ENCODE measurements around the gene WDR38. TPM values are rescaled to one million over a fixed set of nuclear protein-coding genes. Genes with fewer than 3 reads are reported as not detected.

The WDR38 gene, protein sequence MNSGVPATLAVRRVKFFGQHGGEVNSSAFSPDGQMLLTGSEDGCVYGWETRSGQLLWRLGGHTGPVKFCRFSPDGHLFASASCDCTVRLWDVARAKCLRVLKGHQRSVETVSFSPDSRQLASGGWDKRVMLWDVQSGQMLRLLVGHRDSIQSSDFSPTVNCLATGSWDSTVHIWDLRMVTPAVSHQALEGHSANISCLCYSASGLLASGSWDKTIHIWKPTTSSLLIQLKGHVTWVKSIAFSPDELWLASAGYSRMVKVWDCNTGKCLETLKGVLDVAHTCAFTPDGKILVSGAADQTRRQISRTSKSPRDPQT
- total RNA-seq (not detected), polyA plus RNA-seq (0.09 TPM)
- long read RNA-seq, donor 1, partial matches to known transcripts, result 0 of 2 reads
- long read RNA-seq, donor 1, other reads (novel, unspliced or antisense), result 1 of 2 reads
- long read RNA-seq, donor 2, result 0 reads
- long read RNA-seq, donor 3, result 0 reads
- long read RNA-seq, donor 4, partial matches to known transcripts, result 0 of 2 reads
- long read RNA-seq, donor 4, other reads (novel, unspliced or antisense), result 1 of 2 reads

DNA sequence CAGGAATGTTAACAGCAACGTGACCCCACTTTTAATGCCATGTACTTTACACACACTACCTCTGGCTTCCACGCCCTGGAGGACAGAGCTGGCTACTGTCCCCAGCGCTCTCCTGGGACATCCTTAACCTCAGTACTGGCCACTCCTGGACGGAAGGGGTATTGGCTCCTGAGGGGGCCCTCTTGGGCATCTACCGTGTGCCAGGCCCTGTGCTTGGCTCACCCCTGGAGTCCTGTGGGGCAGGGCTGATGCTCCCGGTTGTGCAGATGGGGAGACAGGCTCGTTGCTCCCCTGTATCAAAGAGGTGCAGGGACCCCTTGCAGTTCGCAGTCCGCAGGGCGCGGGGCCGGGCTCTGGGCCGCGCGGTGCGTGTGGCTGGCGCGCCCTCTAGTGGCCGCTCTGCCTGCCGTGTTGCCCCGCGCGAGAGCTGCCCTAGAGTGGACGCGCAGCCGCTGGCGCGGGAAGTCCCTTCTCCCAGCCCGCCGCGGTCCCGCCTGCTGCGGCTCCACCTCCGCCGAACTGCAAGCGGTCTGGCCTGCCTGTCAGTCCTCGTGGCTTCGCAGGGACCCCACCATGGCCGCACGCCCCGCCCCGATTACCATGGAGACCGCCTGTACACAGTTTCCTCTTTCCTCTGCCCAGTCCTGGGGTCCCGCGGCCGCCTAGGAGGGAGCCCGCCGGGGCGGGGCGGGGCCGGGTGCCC lies at the start of gene WDR38:
TSS of gene WDR38 (plus strand) at position 632 of the 703 bp plus-strand sequence. CDS start 72 bp downstream, outside the sequence.
- no peaks in the 10 kb centered on the region for H3K27me3 ChIP-seq (ENCODE audit: control insufficient read depth, insufficient read depth)
- H3K9me3 ChIP-seq (ENCODE audit: control insufficient read depth, low read length), result no peaks in the 10 kb centered on the region
- H3K4me1 ChIP-seq (ENCODE audit: control insufficient read depth, insufficient read depth, low read length), result no peaks in the 10 kb centered on the region
- peak within 1 kb of the TSS; percentile 73 for H3K27ac ChIP-seq (ENCODE audit: low read length)
- 1% methylated on average over 51 of the region's 51 CpGs for WGBS
- peak within 1 kb of the TSS; percentile 21 for H3K4me3 ChIP-seq (ENCODE audit: low read length)
- intact Hi-C loops (cut with DNase I), result loop anchor here in 3 of 4 donors (1.0 to 2.0 kb wide), 2 partner anchors 78 to 79 kb away; no protein-coding TSS in a partner anchor
- DNase-seq (peak; percentile 81 to 94 (median 93)), ATAC-seq (peak; percentile 89 to 91)

DNA sequence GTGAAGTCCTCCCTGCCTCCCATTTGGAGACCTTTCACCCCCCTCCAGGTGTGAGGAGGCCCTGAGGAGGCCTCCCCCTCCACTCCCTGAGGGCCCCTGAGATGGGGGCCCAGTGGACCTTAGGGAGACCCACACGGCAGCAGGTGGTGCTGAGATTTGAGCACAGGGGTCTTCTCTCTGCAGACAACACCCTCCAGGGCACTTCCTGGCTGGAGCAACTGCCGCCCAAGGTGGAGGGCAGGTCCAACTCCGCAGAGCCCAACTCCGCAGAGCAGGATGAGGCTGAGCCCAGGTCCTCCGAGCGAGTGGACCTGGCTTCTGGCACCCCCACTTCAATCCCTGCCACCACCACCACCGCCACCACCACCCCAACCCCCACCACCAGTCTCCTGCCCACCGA lies 49.3 kb upstream of the WDR38 start:
- intact Hi-C loops (cut with DNase I), result no loop called here
- Histone ChIP-seq H3K27ac (ENCODE audit: low read length) (no peak overlapping the region), H3K27me3 (ENCODE audit: control insufficient read depth, insufficient read depth) (no peaks in the 10 kb centered on the region), H3K4me1 (ENCODE audit: control insufficient read depth, insufficient read depth, low read length) (no peaks in the 10 kb centered on the region), H3K9me3 (ENCODE audit: control insufficient read depth, low read length) (no peaks in the 10 kb centered on the region), H3K4me3 (ENCODE audit: low read length) (no peak overlapping the region)
- WGBS, result 95% methylated on average over 8 of the region's 8 CpGs
- ATAC-seq (no peak), DNase-seq (no peak)

DNA sequence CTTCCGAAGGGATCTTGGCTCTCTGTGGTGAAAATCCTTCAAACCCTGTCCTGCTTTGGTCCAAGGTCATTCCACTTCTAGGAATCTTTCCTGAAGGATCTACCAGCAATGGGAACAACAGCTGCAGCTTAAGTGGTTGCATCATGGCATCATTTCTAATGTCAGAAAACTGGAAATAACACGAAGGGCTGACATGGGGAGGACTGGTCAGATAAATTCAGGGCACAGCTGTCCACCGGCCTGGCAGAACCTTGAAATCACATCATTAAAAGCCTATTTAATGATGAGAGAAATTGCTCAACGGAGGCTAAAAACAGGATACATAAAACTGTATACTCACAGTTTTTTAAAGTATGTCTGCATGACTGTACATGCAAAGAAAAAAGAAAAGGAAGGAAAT lies 48.1 kb upstream of the WDR38 start:
- DNase-seq (no peak), ATAC-seq (no peak)
- 67% methylated on average over 4 of the region's 4 CpGs for WGBS
- H3K9me3 ChIP-seq (ENCODE audit: control insufficient read depth, low read length), result no peaks in the 10 kb centered on the region
- intact Hi-C loops (cut with DNase I), result no loop called here
- H3K27me3 ChIP-seq (ENCODE audit: control insufficient read depth, insufficient read depth), result no peaks in the 10 kb centered on the region
- no peak overlapping the region for H3K27ac ChIP-seq (ENCODE audit: low read length)
- H3K4me3 ChIP-seq (ENCODE audit: low read length), result no peak overlapping the region
- no peaks in the 10 kb centered on the region for H3K4me1 ChIP-seq (ENCODE audit: control insufficient read depth, insufficient read depth, low read length)

DNA sequence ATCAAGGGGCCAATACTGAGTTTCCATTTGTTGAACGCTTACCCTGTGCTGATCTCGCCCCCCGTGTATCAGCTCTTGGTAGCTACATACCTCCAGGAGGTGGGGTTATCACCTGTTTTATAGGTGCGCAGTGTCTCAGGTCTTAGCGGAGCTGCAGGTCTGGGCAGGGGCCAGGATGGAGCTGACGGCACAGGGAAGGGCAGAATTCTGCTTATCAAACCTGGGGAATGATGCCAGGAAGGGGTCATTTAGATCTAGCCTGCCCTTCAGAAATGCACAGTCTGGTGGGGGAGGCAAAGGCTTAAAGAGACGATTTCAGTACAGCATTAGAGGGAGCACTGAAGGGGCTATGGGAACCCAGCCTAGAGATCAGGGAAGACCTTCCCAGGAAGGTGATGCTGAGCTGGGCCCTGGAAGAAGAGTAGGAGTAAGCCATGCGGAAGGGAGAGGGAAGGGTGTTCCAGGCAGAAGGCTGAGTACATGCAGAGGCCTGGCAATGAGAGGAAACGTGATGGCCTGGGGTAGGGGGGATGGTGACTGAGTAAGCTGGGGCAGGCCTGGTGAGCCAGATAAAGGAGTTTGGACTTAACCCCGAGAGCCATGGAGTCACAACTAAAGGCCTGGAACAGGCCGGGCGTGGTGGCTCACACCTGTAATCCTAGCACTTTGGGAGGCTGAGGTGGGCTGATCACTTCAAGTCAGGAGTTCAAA lies 44.9 kb upstream of the WDR38 start:
- H3K4me3 ChIP-seq (ENCODE audit: low read length), result no peak overlapping the region
- no peaks in the 10 kb centered on the region for H3K9me3 ChIP-seq (ENCODE audit: control insufficient read depth, low read length)
- ATAC-seq (no peak), DNase-seq (no peak)
- intact Hi-C loops (cut with DNase I), result no loop called here
- no peaks in the 10 kb centered on the region for H3K4me1 ChIP-seq (ENCODE audit: control insufficient read depth, insufficient read depth, low read length)
- H3K27ac ChIP-seq (ENCODE audit: low read length), result no peak overlapping the region
- no peaks in the 10 kb centered on the region for H3K27me3 ChIP-seq (ENCODE audit: control insufficient read depth, insufficient read depth)
- WGBS, result 82% methylated on average over 12 of the region's 12 CpGs

DNA sequence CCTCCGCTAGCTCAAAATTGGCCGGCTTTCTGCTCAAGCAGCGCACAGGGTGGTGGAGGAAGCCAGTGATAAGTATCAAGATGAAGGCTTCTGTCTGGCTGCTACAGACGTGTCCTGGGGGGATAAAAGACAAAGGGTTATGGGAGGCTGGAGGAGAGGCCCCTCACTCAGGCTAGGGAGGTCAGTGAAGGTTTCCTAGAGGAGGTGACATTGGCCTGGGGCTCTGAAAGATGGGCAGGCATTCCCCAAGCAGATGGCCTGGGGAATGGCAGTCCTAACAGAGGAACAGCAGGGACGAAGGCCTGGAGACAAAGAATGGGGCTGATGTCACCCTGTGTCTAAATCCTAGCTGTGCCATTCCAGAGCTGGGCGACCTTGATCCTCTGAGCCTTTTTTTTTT lies 44.0 kb upstream of the WDR38 start:
- WGBS, result 84% methylated on average over 6 of the region's 6 CpGs
- no peaks in the 10 kb centered on the region for H3K27me3 ChIP-seq (ENCODE audit: control insufficient read depth, insufficient read depth)
- ATAC-seq (no peak), DNase-seq (no peak)
- no peak overlapping the region for H3K4me3 ChIP-seq (ENCODE audit: low read length)
- intact Hi-C loops (cut with DNase I), result no loop called here
- no peaks in the 10 kb centered on the region for H3K9me3 ChIP-seq (ENCODE audit: control insufficient read depth, low read length)
- H3K4me1 ChIP-seq (ENCODE audit: control insufficient read depth, insufficient read depth, low read length), result no peaks in the 10 kb centered on the region
- H3K27ac ChIP-seq (ENCODE audit: low read length), result no peak overlapping the region

DNA sequence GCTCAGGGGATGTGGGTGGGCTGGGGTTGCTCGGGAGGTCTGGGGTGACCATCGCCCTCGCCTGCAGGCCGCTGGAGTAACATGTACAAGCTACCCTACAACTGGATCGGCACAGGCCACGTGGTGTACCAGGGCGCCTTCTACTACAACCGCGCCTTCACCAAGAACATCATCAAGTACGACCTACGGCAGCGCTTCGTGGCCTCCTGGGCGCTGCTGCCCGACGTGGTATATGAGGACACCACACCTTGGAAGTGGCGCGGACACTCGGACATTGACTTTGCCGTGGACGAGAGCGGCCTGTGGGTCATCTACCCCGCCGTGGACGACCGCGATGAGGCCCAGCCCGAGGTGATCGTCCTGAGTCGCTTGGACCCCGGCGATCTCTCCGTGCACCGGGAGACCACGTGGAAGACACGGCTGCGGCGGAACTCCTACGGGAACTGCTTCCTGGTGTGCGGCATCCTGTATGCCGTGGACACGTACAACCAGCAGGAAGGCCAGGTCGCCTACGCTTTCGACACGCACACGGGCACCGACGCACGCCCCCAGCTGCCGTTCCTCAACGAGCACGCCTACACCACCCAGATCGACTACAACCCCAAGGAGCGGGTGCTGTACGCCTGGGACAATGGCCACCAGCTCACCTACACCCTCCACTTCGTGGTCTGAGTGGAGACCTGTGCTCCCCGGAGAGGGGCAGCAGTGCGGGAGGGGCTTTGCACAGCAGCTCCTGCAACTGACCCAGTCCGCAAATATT lies 43.3 kb upstream of the WDR38 start:
- Histone ChIP-seq H3K27me3 (ENCODE audit: control insufficient read depth, insufficient read depth) (no peaks in the 10 kb centered on the region), H3K27ac (ENCODE audit: low read length) (no peak overlapping the region), H3K9me3 (ENCODE audit: control insufficient read depth, low read length) (no peaks in the 10 kb centered on the region), H3K4me1 (ENCODE audit: control insufficient read depth, insufficient read depth, low read length) (no peaks in the 10 kb centered on the region), H3K4me3 (ENCODE audit: low read length) (no peak overlapping the region)
- ATAC-seq (no peak), DNase-seq (peak in 1 of 3 donors; percentile 56)
- intact Hi-C loops (cut with DNase I), result no loop called here
- 94% methylated on average over 60 of the region's 60 CpGs for WGBS

DNA sequence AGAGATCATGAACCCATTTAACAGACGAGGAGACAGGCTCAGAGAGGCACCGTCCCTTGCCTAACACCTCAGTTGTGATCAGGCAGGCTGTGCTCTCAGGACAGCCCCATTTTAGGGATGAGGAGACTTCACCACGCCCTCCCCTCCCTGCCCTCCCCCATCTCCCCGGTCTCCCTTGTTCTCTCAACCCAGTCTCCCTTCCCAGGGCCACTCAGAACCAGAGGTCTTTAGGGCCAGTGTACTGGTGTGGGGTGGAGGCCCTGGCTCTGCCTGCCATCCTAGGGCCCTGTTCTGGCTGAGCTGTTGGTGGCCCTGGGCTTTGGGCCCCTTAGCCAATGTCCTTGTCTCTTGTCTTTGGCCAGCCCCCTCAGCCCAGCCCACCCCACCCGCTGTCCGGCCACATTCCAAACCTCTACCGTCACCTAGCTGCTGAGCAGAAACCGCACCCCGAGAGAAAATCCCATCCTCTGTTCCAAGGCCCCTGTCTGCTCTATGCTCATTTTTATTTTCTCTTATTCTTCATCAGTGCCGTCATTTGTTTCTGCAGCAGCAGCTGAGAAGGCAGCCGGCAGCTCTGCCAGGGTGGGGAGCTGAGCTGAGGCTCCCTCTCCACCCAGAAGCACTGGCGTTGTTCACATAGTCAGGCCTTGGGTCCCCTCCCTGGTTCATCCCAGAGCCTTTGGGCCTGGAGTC lies 42.5 kb upstream of the WDR38 start:
- DNase-seq (peak in 1 of 3 donors; percentile 62), ATAC-seq (peak; percentile 44 to 55)
- H3K4me3 ChIP-seq (ENCODE audit: low read length), result no peak overlapping the region
- WGBS, result 51% methylated on average over 12 of the region's 12 CpGs
- H3K27me3 ChIP-seq (ENCODE audit: control insufficient read depth, insufficient read depth), result no peaks in the 10 kb centered on the region
- peak overlapping the region; percentile 46 for H3K27ac ChIP-seq (ENCODE audit: low read length)
- no peaks in the 10 kb centered on the region for H3K9me3 ChIP-seq (ENCODE audit: control insufficient read depth, low read length)
- H3K4me1 ChIP-seq (ENCODE audit: control insufficient read depth, insufficient read depth, low read length), result no peaks in the 10 kb centered on the region
- intact Hi-C loops (cut with DNase I), result no loop called here

DNA sequence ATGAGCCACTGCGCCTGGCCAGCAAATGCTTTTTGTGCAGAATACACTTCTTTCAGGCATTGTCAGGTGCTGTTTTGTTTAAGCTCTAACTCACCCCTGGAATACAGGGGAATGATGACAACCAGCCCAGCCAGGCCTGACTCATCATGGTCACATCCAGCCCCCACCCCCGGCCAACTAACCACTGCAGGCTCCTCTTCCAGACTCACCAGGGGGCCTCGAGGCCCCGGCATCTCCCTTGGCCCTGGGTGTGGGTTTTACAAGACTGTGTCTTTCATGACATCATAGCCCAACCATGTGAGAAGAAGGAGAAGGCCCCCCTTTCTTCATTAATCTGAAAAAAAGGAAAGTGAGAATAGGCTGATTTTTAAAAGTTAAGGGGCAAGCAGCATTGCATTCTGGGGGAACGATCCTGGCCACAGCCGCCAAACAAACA lies 40.8 kb upstream of the WDR38 start:
- peak in 1 of 2 donors; percentile 72 for ATAC-seq
- no peaks in the 10 kb centered on the region for H3K4me1 ChIP-seq (ENCODE audit: control insufficient read depth, insufficient read depth, low read length)
- intact Hi-C loops (cut with DNase I), result no loop called here
- H3K9me3 ChIP-seq (ENCODE audit: control insufficient read depth, low read length), result no peaks in the 10 kb centered on the region
- H3K27ac ChIP-seq (ENCODE audit: low read length), result peak overlapping the region; percentile 10
- peak in 2 of 3 donors; percentile 71 to 78 for DNase-seq
- no peaks in the 10 kb centered on the region for H3K27me3 ChIP-seq (ENCODE audit: control insufficient read depth, insufficient read depth)
- 54% methylated on average over 6 of the region's 6 CpGs for WGBS
- H3K4me3 ChIP-seq (ENCODE audit: low read length), result no peak overlapping the region

DNA sequence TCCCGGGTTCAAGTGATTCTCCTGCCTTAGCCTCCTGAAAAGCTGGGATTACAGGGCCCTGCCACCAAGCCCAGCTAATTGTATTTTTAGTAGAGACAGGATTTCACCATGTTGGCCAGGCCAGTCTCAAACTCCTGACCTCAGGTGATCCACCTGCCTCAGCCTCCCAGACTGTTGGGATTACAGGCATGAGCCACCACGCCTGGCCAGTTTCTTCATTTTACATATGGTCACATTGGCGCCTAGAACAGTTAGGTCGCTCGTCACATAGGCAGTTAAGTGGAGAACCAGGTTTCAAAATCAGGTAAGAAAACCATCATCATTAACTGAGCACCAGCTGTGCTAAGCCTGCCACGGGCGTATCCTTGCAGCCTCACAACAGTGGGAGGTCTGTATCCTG lies 40.2 kb upstream of the WDR38 start:
- Histone ChIP-seq H3K4me3 (ENCODE audit: low read length) (no peak overlapping the region), H3K27me3 (ENCODE audit: control insufficient read depth, insufficient read depth) (no peaks in the 10 kb centered on the region), H3K9me3 (ENCODE audit: control insufficient read depth, low read length) (no peaks in the 10 kb centered on the region), H3K27ac (ENCODE audit: low read length) (no peak overlapping the region), H3K4me1 (ENCODE audit: control insufficient read depth, insufficient read depth, low read length) (no peaks in the 10 kb centered on the region)
- intact Hi-C loops (cut with DNase I), result no loop called here
- ATAC-seq, result no peak
- DNase-seq, result no peak
- 88% methylated on average over 7 of the region's 7 CpGs for WGBS

Measured in right cardiac atrium (tissue), 5 donors.